Measurements from ENCODE around the gene TSKU.

Gene TSKU

DNA sequence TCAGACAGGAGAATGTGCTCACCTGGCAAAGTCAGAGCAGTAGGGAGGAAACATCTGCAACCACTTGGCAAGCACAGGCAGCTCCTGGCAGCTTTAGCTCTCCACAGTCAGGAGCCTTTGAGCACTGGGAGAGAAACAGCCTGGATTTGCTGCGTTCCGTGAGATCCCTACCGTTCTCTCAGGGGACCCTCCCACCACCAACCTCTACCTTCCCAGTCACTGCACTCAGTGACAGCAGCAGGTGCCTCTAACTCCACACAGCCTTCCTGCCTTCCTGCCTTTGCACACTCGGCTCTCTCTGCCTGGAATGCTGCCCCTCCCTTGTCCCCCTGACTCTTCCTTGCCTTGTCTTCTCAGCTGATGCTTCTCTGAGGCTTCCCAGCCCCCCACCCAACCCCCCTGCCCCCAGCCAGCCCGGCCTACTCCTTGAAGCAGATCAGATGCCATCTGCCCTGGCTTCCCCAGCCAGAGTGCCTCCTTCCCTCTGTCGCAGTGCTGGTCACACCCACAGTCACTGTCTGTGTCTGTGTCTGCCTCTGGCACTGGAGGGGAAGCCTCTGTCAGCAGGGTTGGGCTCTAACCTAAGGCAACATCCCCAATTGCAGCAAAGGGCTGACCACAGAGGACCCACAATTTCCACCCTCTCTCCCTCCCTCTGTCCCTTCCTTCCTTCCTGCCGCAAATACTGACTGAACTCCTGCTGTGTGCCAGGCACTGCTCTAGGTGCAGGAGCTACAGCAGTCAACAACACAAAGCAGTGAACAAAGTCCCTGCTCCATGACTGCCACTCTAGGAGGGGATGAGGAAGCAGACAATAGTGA, 14.9 kb upstream of the TSKU start:
- H3K4me3 ChIP-seq (ENCODE audit: low read length) = 0 out of 2 replicates have a peak overlapping the region, but pooled peaks have one; percentile 3
- DNase-seq (ENCODE audit: low read depth, low spot score) = peak; percentile 68

DNA sequence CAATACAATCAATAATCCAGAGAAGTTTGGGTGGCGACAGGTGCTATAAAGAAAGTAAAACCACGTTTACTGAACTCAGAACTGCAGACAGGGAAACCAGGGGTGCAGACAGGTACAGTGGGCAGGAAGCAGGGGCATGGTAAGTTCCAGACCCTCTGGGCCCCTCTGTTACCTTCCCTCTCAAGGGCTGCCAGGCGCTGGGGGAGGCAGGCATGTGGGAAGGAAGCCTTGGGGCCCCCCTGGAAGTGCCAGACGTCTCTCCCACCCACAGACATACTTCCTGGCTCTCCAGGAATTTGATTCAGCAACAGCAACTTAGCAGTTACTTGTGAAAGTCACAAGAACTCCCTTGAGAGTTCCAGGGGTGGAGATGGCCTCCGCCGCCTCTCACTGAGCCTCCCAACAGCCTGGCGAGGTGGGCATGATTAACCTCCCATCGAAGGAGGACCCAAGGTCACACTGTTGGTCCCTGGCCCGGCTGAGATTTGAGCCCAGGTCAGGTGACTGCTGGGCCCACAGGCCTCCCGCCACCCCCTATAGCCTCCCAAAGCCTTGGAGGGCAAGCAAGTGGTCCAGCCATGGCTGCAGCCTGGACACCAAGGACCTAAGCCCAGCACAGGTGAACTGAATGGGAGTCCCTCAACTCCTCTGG, 14.1 kb upstream of the TSKU start:
- no peak for DNase-seq (ENCODE audit: low read depth, low spot score)
- no peak overlapping the region for H3K4me3 ChIP-seq (ENCODE audit: low read length)

DNA sequence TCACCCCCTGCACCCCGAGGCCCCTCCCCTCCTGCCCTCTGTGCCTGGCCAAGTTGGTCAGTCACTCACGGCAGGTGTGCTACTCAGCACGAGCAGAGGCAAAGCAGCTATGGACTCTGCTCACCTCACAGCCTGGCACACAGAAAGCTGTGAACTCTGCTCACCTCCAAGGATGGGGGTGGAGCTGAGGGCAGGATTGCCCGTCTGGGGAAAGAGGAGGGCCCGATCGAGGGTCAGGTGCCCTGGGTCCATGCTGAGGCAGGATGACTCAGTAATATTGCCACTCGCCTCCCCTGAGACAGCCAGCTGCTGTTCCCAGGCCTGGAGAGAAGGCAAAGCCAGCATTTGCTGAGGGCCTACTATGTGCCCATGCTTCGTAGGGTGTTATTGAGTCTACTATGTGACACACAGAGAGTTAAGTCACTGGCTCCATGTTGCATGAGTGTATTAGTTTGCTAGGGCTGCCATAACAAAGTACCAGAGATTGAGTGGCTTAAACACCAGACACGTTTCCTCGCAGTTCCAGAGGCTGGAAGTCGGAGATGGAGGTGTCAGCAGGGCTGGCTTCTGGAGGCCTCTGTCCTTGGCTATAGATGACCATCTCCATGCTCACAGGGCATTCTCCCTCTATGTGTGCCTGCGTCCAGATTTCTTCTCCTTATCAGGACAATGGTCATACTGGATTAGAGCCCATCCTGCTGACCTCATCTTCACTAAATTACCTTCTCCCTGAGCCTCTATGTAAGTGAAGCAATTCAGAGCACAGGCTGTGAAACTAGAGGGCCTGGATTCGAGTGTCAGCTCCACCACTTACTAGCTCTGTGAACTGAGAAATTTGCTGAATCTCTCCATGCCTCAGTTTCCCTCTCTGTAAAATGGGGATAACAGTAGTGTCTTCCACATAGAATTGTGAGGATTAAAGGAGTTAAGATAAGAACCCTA, 13.2 kb upstream of the TSKU start:
- no peak overlapping the region for H3K4me3 ChIP-seq (ENCODE audit: low read length)
- no peak for DNase-seq (ENCODE audit: low read depth, low spot score)

DNA sequence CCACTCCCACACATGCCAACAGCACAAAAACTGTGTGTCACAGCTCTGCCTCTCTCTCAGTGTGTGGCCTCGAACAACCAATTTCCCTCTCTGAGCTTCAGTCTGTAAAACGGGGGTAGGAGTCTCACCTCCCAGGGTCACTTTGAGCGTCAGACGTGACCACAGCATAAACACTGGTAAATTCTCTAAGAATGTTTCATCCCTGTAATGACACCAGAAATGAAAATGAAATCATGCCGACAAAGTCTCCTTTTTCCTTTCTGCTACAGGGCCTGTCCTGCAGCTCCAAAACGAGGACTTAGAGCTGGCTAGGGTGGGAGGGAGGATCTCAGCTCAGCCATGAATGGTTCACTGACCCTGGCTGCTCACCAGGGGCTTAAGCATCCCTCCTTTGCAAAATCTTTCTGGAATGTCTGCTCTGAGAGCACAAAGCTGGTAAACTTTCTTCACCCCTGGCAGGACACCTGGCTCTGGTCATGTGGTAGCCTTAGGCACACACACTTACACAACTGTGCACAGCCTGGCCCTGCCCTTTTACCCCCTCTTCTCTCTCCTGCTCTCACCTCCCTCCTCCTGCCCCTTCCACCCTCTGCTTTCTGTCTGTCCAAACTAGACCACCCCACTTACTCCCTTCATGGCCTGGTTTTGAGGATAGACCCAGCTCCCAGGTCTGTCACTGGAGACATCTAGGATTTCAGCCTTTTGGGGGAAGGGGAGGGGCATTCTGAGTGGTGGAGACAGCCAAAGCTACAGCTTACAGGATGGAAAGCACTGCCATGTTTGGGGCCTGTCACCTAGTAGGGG, 12.3 kb upstream of the TSKU start:
- DNase-seq (ENCODE audit: low read depth, low spot score) = no peak
- no peak overlapping the region for H3K4me3 ChIP-seq (ENCODE audit: low read length)

DNA sequence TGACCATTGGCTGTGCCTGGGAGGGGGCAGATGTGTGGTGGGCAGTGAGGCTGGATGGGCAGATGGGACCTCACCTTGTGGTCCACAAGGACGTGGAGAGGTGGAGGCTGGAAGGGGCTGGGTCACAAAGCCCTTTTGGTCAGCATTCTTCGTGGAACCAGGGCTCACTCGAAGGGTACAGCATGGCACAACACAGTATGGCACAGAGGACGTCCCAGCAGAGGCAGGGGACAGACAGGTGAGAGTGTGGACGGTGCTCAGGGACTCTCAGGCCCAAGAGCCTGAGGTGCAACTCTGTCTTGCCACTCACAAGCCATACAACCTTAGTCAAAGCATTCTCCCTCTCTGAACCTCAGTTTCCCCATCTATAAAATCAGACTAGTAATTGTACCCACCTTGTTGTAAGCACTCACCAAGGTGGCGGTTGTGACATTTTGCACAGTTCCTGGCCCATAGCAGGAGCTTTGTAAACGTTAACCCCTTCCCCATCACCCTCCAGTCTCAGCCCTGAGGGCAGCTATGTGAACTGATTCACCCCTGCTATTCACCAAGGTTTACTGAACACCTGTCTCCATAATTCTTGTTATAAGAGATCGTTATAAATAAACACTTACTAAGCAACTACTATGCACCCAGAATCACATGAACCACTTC, 11.6 kb upstream of the TSKU start:
- no peak for DNase-seq (ENCODE audit: low read depth, low spot score)
- H3K4me3 ChIP-seq (ENCODE audit: low read length) = no peak overlapping the region

DNA sequence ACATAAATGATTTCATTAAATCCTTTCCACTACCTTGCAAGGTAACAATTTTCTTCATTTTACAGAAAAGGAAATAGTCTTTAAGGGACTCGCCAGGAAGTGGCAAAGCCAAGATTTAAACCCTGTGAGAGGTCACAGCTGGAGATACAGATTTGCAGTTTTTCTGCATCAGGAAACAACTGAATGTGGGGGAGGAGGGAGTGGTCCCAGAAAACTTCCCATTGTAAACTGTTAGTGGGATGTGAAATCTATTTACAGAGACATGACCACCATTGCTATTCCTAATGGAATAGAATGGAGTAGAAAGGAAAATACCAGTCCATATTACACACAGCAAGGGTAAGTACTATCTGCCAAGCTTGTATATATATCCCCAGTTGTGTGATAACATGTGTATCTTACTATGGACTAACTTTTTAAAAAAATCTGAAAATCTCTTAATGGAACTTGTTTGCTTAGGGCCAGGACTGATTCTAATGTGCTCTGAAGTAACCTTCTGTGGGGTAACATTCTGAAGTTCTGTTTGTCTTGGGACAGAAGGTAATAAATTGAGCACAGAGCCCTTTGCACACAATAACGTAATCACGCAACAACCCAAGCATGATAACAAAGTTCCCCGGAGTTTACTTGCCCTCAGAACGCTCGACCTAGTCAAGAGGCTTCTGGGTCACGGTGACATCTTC, 10.9 kb upstream of the TSKU start:
- H3K4me3 ChIP-seq (ENCODE audit: low read length) = no peak overlapping the region
- DNase-seq (ENCODE audit: low read depth, low spot score) = no peak

DNA sequence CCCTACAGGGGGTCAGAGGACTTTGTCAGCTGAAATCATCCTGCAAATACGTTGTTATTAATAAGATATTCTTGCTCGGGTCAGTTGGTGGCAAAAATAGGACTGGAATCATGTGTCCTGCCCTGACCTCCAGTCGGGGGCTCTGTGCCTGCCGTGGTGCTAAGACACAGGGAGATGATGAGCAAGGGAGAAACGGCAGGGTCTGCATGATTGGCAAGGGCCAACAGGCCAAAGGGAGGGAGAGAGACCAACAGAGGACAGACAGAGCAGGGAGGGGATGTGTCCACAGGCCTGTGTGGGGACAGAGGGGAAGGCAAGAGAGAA, 10.4 kb upstream of the TSKU start:
- no peak for DNase-seq (ENCODE audit: low read depth, low spot score)
- no peak overlapping the region for H3K4me3 ChIP-seq (ENCODE audit: low read length)

DNA sequence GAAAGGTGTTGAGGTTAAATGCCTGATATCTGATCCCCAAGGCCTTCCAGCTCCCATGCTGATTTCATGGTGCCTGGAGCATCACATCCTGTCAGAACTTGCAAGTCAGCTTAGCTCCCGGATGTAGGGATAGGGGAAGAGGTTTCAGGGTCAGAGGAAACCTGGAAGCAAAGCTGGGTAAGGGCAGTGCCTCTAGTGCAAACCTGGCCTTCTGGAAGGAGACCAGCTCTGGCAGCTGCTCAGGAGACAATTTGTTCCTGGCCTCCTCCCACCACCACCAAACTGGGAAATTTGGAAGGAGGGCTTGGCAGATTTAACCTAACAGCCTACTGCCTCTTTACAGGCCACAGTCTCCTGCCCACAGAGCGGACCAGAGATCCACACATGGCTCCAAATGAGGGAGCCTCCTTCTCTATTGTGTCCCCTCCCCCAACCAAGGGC, 9.2 kb upstream of the TSKU start:
- DNase-seq (ENCODE audit: low read depth, low spot score) = no peak
- H3K4me3 ChIP-seq (ENCODE audit: low read length) = no peak overlapping the region

DNA sequence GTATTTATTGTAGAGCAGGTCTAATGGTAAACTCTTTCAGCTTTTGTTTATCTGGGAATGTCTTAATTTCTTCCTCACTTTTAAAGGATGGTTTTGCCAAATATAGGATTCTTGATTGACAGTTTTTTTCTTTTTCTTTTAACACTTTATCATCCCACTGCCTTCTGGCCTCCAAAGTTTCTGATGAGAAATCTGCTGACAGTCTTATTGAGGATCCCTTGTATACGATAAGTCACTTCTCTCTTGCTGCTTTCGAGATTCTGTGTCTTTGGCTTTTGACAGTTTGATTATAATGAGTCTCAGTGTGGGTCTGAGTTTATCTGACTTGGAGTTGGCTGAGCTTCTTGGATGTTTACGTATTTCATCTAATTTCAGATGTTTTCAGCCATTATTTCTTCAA, 6.7 kb upstream of the TSKU start:
- no peak overlapping the region for H3K4me3 ChIP-seq (ENCODE audit: low read length)
- DNase-seq (ENCODE audit: low read depth, low spot score) = no peak

DNA sequence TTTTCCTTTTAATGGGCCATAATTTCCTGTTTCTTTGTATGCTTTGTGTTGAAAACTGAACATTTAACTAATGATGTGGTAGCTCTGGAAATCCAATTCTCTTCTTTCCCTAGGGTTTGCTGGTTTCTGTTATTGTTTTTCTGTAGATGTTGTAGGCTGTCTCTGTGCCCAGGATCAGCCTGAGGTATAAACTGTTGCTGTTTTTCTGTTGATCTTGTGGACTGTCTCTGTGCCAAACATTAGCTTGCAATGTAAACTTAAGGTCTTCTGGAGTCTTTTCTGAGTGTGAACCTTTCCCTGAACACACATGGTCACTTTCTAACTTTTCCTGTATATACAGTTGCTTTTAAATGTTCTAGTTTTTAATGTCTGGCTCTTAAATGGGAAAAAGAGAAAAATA, 5.9 kb upstream of the TSKU start:
- no peak for DNase-seq (ENCODE audit: low read depth, low spot score)
- no peak overlapping the region for H3K4me3 ChIP-seq (ENCODE audit: low read length)

DNA sequence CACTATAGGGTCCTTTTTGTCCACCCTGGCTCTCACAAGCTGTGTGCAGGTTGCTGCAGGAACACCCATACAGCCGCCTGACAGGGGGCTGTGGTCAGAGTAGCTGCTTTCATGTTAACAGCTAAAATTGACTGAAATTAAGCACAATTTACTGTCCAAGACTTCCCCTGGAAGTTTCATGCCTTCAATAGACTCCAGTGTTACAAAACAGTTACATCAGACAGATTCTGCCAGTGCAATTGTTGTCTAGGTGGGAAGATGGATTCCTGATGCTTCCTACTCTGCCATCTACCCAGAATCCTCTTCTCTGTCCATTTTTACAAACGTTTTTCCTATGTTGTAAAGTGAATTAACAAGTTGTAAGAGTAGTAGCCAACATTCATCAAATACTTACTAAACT, 5.3 kb upstream of the TSKU start:
- no peak overlapping the region for H3K4me3 ChIP-seq (ENCODE audit: low read length)

DNA sequence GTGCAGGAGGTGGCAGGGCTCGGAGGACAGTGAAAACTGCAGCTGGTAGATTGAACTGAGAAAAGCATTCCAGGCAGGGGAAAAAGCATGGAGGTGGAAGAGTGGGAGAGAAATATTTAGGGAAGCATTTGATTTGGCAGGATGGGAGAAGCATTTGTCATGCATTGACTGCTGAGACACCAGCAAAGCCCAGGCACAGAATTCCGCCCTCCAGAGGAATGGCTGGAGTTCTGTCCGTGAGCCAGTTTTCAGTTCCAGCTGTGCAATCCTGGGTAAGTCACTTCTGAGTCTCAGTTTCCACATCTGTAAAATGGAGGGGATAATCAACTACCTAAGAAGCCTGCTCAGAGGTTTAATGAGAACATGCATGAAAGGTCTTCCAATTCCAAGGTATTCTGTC, 4.3 kb upstream of the TSKU start:
- no peak for DNase-seq (ENCODE audit: low read depth, low spot score)
- no peak overlapping the region for H3K4me3 ChIP-seq (ENCODE audit: low read length)

More for the DNA sequence above, 5.3 kb upstream of the TSKU start:
- DNase-seq (ENCODE audit: low read depth, low spot score) = no peak

DNA sequence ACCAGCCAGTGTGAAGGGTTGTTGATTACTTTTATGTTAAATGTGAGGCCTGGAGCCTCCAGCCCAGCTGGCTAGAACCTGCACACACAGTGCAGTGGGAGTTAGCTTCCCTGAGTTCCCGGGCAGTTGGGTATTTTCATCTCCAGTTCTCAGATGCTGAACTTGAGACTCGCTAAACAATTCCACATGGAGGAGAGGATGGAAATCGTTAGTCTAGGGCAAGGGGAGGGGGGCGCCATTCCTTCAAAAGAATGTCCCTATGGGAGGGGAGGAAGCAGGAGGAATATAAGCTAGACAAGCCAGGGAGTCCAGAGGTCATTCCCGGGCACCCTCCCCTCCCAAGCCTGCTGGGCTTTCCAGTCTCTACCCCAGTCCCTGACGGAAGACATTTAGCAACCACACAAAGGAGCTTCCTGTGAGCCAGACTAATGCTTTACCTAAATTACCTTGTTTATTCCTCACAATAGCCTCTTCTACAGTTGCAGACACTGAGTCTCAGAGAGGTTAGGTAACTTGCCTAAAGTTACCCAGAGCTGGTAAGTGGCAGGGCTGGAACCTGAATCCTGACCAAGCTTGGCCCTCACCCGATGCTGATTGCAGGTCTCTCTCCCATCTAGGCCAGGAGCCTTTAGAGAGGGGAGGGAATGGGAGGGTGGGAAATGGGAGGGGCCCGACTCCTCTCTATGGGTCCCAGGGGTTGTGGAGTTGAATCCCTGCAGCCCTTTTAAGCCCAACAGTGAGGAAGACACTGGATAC, 1.9 kb upstream of the TSKU start:
- H3K4me3 ChIP-seq (ENCODE audit: low read length) = no peak overlapping the region
- DNase-seq (ENCODE audit: low read depth, low spot score) = no peak

DNA sequence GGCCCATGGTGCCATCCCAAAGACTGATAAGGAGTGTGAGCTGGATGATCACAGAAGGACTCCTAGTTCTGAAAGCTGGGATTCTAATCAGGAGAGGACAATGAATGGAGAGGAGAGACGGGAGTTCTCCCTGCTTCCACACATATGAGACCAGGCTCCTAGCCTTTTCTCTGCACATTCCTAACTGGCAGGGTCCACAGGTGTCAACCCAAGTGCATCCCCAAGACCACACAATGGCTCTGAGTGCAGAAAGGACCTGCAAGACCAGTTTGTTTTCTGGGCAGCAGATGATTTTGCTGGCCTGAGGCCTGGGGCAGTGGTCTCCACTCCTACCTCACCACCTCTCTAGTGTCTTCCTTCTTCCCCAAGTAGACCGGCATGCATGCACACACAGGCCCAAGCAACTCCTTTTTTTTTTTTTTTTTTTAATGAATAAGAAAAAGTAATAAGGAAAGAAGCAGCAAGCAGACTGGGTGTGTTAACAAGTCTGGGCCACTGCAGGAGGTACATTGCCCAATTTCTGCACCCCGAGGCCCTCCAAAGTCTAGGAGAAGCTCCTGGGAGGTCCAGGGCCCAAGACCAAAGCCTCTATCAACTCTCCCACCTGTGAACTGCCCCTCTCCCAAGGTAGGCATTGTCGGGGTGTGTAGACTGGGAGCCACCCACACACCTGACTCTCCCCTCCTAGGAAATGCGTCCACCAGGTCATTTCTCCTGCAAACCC, 1.2 kb upstream of the TSKU start:
- peak overlapping the region; percentile 87 for H3K4me3 ChIP-seq (ENCODE audit: low read length)
- DNase-seq (ENCODE audit: low read depth, low spot score) = no peak

DNA sequence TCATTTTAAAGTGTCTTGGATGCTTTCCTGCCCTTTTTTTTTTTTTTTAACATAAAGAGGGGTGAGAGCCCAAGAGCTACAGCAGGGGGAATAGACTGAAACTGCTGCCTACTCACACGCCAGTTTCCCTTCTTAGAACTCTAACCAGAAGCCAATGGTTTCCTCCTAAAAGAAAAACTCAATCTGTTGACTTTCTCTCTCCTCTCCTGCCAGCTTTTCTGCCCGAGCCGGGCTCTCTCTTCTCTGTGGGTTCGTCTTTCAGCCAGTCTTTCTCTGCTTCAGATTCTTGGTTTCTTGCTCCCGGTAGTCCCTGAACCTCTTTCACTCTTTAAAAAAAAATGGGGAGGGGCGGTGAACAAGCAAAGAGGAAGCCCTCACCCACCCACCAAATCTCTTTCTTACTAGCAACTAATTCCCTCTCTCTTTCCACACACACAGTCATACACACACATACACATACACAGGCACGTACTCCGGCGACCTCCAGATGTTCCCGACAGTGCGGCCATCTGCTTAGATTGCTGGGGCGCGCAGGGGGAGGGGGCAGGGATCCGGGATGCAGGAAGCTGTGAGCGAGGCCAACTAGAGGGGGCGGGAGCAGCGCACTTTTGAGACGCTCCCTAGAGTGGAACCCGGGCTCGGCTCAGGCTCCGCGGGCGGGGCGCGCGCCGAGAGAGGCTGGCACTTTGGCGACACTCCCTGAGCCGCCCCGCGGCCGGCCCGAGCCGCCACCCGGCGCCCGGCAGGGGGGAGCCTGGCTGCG, 444 bp upstream of the TSKU start:
- H3K4me3 ChIP-seq (ENCODE audit: low read length) = peak overlapping the region; percentile 87
- peak; percentile 87 for DNase-seq (ENCODE audit: low read depth, low spot score)

Data from Jurkat, Clone E6-1 (cell line).